Measurements from ENCODE around the gene NTN5.

The NTN5 gene

GRCh38 chr19:48618916-48619691, 53.7 kb downstream of the NTN5 start, which contains the start of the genes RPL18 and SPHK2:
Gene RPL18, minus strand, starts transcription at chr19:48619178. Its CDS starts 35 bp downstream, at chr19:48619143.
Gene SPHK2, plus strand, starts transcription at chr19:48619506. Its CDS starts 1,009 bp downstream, at chr19:48620515.
- H3K4me3 ChIP-seq (ENCODE audit: low read length): peak within 1 kb of the TSS; percentile 100
- DNase-seq (ENCODE audit: low read depth): peak; percentile 99
- TF ChIP-seq CTCF (conservative IDR thresholded peaks at IDR 0.05; ENCODE audit: low read depth, low read length): no peak

GRCh38 chr19:48618278-48618915, 54.4 kb downstream of the NTN5 start:
- no peak for TF ChIP-seq CTCF (conservative IDR thresholded peaks at IDR 0.05; ENCODE audit: low read depth, low read length)
- H3K4me3 ChIP-seq (ENCODE audit: low read length): peak overlapping the region; percentile 100
- no peak for DNase-seq (ENCODE audit: low read depth)

- no peak for TF ChIP-seq CTCF (conservative IDR thresholded peaks at IDR 0.05; ENCODE audit: low read depth, low read length)
- peak overlapping the region; percentile 100 for H3K4me3 ChIP-seq (ENCODE audit: low read length)
- no peak for DNase-seq (ENCODE audit: low read depth)
These were observed 55.5 kb downstream of the NTN5 start for GRCh38 chr19:48617146-48617937.

- H3K4me3 ChIP-seq (ENCODE audit: low read length): peak overlapping the region; percentile 100
- DNase-seq (ENCODE audit: low read depth): no peak
- no peak for TF ChIP-seq CTCF (conservative IDR thresholded peaks at IDR 0.05; ENCODE audit: low read depth, low read length)
These were observed 56.2 kb downstream of the NTN5 start for GRCh38 chr19:48616491-48617056.

DNA sequence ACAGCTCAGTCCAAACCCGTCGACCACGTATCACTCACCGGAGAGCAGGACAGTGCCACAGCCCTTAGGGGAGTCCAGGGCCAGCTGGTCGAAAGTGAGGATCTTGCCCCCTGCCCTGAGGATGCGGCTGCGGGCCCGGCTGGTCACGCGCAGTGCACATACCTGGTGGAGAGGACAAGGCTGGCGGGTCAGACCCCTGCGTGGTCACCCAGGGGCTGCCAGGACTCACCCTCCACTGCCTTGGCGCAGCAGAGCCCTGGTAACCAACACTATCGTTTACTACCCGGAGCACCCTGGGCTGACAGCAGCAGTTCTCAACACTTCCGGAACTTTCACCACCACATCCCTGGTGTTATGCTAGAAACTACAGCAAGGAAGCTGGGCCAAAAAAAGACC, 56.8 kb downstream of the NTN5 start:
- no peak overlapping the region for H3K4me3 ChIP-seq (ENCODE audit: low read length)
- no peak for TF ChIP-seq CTCF (conservative IDR thresholded peaks at IDR 0.05; ENCODE audit: low read depth, low read length)
- no peak for DNase-seq (ENCODE audit: low read depth)

GRCh38 chr19:48615231-48616040, 57.4 kb downstream of the NTN5 start:
- DNase-seq (ENCODE audit: low read depth): no peak
- no peak overlapping the region for H3K4me3 ChIP-seq (ENCODE audit: low read length)

More at GRCh38 chr19:48615231-48616040, 57.4 kb downstream of the NTN5 start:
- no peak for TF ChIP-seq CTCF (conservative IDR thresholded peaks at IDR 0.05; ENCODE audit: low read depth, low read length)
